ENCODE data around the gene EMX1.

The EMX1 gene

GRCh38 chr2:72961853-72962468 is 44.6 kb downstream of the EMX1 start:
- no peak for DNase-seq

GRCh38 chr2:72962911-72963310 is 45.6 kb downstream of the EMX1 start:
- DNase-seq = no peak

- no peak for DNase-seq
Observed at GRCh38 chr2:72963423-72964145, 46.3 kb downstream of the EMX1 start.

- no peak for DNase-seq
Observed at GRCh38 chr2:72964146-72964525, 46.8 kb downstream of the EMX1 start.

DNA sequence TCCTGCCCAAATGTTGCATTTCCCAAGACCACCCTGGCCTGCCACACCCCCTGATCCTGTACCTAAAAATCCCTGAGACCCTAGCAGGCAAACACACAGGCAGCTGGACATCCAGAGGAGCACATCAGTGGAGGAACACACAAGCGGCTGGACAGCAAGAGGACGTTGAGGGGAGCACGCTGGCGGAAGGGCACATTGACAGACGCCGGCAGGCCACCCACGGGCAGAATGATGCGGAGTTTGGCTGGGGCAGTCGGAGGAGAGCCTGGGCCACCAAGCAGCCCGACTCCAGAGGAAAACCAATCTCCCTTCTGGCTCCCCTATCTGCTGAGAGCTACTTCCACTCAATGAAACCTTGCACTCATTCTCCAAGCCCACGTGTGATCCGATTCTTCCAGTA is 47.7 kb downstream of the EMX1 start:
- no peak for DNase-seq

DNA sequence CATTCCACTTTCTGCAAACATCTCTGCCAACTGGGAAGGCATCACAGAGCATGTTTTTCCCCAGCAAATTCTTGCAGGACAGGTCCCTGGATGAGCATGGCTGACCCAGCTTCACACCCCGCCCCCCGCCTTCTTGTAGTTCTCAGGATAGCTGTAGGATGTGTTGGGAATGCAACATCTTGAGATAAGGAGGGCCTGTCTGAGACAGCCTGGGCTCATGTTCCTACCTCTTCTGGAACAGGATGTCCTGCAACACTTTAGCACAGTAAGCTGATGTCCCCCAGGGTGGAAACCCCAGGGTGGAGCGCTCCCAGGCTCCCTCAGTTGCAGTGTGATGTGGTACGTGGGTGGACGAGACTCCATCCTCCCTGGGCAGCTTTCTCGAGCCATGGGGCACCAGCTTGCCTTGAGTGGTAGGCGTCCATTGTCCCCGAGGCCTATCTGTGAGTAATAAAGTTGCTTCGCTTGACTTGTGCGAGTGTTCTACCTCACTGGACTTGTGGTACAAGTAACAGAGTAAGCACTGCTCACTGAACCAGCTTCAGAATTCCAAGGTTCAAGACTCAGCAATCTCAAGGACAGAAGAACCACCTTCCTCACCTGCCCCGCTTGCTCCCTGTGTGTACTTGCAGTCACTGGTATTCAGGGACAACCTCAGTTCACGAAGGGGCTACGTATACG is 48.6 kb downstream of the EMX1 start:
- DNase-seq = no peak

- DNase-seq = no peak
Observed at GRCh38 chr2:72968286-72968685, 51.0 kb downstream of the EMX1 start.

DNA sequence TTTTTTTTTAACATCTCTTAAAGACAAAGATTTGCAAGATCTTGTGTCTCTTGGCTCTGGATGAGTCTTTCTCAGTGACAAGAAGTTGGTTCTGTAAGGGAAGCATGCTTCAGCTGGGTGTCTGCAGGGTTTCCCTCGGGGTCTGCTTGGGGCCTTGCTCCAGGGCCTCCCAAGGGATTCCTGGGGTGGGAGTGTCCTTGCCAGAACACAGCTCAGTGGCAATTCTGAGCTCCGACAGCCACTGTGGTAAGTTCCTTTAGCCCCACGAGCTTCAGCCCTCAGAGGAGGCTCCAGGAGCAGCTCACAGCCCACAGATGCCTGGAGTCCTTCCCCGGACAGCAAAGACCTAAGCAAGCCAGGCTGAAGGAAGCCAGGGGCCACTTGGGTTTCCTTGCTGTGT is 52.4 kb downstream of the EMX1 start:
- DNase-seq = no peak

- no peak for DNase-seq
Observed at GRCh38 chr2:72971036-72971435, 53.7 kb downstream of the EMX1 start.

GRCh38 chr2:72972352-72973136 is 55.2 kb downstream of the EMX1 start:
- no peak for DNase-seq

DNA sequence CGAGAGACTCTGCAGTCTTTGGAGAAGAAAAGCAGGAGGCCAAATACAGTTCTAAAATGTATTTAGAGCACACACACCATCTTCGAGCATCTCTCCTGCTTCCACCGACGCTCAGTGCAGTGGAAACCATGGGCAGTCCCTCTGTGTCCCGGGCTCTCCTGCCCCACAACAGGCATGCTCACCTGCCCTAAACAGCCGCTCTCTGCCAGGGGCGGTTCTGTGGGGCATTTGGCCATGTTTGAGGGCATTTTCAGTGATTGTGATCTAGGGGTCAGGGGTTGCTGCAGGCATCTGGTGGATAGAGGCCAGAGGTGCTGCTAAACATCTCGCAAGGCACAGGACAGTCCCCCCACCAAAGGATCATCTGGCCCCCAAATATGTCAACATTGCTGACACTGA is 55.8 kb downstream of the EMX1 start:
- no peak for DNase-seq

- no peak for DNase-seq
Observed at GRCh38 chr2:72973566-72974435, 56.5 kb downstream of the EMX1 start.

- DNase-seq = no peak
Observed at GRCh38 chr2:72974436-72974754, 57.1 kb downstream of the EMX1 start.

GRCh38 chr2:72975017-72975416 is 57.7 kb downstream of the EMX1 start:
- no peak for DNase-seq

GRCh38 chr2:72979896-72980295 is 62.6 kb downstream of the EMX1 start:
- DNase-seq = peak; percentile 27

DNA sequence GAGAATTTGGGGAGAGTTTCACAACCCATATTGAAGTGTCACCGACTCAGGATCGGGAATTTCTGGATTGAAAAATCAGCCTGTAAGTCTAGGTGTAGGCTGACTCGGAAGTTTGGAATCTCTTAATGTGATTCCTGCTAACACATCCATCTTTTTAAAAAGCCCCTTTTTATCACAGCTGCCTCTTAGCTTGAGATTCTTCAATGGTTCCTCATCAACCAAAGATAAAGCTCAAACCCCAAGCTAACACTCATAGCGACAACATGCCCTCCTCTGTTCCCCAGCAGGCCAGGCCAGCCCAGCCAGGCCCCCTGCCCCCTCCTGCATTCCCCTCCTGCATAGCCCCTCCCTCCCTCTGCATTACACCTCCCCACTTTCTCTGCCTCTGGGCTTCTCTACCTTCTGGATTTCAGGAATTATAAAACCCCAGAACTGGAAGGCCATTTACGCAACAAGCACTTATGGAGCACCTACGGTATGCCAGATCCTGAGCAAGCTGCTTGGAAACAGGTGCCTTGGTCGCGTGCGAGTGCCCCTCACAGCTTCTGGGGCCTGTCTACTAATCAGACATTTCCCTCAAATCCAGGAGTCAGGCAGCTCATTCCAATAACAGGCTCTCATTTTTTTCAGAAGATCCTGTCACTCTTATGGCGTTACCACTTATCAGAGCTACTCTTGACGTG is 63.4 kb downstream of the EMX1 start:
- DNase-seq = no peak

DNA sequence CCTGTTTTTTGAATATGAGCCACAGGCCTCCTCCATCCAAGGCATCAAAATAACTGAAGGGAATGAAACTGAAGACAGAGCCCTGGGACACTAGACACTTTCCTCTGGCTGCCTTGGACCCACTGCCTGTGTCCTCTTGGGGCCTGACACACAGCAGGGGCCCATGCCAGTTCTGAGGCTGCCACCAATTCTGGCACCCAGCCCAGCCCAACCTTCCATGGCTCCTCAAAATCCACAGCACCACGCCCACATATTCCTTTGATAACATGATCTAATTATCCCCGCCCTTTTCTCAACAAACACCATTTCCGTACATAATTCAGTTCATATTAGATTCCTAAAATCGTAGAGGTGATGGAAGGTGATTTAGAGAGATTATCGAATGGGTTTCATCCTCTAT is 64.2 kb downstream of the EMX1 start:
- no peak for DNase-seq

DNA sequence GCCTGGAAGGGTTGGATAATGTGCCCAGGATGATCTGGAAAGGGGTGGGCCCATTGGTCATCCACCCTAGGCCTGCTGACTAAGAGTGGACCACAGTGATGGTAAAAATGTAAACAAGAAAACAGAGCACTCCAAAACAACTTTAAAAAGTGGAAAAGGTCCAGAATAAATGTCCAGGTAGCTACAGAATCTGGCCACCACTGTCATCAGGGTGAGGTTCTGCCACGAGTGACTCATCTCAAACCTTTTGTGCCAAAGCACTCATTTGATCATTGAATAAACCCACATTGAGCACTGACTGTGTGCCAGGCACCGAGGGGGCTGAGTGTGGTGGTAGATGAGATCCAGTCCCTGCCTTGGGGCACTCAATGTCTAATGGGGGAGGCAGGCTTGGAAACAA is 64.9 kb downstream of the EMX1 start:
- no peak for DNase-seq

- no peak for DNase-seq
Observed at GRCh38 chr2:72982781-72983499, 65.6 kb downstream of the EMX1 start.

- no peak for DNase-seq
Observed at GRCh38 chr2:72983500-72984161, 66.3 kb downstream of the EMX1 start.

GRCh38 chr2:72984172-72984671 is 66.9 kb downstream of the EMX1 start:
- DNase-seq = no peak

All from midbrain (tissue), 1 donor.